NCI-H345 treated with DMSO at 0.1 percent for 48 hours (cell line): ENCODE measurements around the gene SDE2.
"Not testable (repeated sequence)": the region's sequence is repeated elsewhere in the genome, so short reads cannot be mapped to it uniquely, and the experiment has no call there.

Source experiments
- DNase-seq: peaks from one replicate; lab custom pipeline; 2025; ENCODE audit not compliant: unreplicated experiment; lab: John Stamatoyannopoulos, UW

SDE2 gene

DNA sequence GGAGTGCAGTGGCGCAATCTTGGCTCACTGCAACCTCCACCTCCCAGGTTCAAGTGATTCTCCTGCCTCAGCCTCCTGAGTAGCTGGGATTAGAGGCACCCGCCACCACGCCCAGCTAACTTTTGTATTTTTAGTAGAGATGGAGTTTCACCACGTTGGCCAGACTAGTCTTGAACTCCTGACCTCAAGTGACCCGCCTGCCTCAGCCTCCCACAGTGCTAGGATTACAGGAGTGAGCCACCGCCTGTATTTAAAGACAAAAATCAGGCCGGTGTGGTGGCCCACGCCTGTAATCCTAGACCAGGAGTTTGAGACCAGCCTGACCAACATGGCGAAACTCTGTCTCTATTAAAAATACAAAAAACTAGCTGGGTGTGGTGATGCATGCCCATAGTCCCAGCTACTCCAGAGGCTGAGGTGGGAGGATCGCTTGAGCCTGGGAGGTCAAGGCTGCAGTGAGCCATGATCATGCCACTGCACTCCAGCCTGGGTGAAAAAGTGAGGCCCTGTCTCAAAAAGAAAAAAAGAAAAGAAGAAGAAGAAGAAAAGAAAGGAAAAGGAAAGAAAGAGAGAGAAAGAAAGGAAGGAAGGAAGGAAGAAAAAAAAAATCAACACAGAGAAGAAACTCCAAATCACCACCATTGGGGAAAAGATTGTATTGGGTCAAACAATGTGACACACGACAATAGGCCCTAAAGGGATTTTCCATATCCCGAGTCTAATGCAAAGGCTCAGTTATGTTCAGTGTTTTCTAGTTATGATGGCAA is 8.2 kb upstream of the SDE2 start:
- DNase-seq, result not testable (repeated sequence)

DNA sequence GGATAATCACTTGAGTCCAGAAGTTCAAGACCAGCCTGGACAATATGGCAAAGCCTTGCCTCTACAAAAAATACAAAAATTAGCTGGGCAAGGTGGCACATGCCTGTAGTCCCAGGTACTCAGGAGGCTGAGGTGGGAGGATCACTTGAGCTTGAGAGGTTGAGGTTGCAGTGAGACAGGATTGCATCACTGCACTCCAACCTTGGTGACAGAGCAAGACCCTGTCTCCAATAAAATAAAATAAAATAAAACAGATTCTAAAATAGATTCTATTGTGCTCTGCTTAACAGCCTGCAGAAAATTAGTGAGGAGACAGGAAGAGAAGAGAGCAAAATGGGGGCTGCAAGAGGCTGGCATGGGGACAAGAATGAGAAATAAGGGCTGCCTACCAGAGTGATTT is 7.5 kb upstream of the SDE2 start:
- no peak for DNase-seq

DNA sequence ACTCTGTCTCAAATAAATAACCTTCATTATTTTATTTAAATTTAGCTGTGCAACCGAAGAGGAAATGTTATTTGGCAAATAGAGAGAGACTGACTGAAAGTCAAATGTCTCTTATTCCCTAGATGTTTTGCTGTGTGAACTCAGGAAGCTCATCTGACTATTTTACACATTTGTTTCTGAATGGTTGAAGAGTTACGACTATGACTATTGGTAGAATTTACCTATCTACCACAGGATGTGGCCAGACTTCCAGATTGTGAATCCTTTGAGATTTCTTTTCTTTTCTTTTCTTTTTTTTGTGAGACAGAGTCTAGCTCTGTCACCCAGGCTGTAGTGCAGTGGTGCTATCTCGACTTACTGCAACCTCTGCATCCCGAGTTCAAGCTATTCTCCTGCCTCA is 5.3 kb upstream of the SDE2 start:
- no peak for DNase-seq

DNA sequence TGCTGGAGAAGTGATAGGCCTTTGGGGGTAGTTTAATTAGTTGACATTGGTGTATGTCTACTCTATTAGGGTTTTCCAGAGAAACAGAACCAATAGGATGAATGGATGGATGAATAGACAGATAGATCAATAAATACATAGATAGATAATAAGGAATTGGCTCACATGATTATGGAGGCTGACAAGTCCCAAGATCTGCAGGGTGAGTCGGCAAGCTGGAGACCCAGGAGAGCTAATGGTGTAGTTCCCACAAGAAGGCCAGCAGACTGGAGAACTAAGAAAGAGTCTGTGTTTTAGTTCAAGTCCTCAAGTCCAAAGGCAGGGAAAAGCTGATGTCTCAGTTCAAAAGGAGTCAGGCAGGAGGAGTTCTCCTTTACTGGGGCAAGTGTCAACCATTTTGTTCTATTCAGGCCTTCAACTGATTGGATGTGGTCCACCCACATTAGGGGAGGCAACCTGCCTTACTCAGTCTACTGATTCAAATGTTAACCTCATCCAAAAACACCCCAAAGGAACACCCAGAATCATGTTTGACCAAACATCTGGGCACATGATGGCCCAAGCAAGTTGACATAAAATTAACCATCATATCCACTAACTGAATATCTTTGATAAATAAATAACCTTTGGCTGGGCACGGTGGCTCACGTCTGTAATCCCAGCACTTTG is 4.5 kb upstream of the SDE2 start:
- DNase-seq, result no peak

DNA sequence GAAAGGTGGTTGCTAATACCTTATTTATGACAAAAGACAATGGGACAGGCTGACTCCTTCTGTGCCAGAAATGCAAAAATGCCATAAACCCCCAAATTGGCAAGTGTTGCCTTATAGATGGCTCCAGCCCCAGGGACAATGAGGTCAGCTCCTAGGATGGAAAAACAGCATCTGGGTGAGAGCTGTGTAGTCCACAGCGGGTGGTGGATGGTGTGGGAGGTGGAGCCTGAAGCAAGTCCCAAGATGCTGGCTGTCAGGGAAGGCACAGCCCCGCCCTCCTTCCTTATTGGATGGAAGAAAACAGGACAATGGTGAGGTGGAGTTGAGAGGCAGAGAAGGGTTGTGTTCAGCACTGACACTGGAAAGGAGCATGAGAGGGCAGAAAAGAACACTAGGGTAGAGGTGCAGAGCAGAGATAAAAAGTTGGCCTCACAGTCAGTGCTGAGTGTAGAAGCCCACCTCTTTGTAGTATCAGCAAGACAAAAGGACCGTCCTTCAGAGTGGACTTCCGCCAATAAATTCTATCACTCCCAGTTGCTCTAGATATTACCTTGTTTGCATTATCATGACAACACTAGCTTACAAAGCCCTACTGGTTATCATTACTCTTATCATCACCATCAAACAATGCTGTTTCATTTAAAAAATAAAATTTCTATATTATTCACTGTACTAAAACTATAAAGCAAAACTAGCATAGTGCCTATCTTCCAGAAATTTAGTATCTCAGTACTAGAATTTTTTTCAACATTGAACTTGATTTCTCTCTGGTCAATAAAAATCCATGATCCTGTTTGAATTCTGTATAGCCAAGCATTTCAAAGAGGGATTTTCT is 3.7 kb upstream of the SDE2 start:
- DNase-seq, result no peak

DNA sequence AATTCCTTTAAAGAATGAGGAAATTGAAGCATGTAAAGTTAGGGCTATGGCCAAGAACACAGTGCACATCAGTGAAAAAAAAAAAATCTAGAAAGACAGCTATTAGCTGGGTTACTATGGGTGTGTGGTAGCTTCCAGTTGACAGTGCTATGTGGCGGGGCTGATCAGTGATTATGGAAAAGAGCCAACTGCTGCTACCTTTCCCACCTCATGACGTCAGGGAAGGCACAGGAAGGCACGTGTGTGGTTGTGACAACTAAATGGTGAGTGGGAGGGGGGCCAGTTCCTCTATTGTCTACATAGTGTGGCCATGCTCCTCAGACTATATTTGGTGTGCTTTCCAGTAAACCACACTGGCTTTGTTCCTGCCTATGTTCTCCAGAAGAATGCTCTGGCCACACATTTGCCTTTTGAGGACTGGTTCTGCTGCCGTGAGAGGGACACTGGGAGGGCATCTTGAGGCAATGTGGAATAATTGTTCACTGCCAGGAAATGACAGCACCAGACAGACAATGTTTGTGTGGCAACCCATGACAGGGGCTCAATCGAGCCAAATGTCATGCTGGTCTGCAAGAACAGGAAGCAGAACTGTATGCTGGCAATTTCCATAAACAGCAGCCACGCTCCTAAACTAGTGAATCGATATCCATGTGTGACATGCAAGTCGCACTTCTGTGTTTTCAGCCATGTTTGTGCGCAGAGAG is 3.0 kb upstream of the SDE2 start:
- DNase-seq, result no peak

DNA sequence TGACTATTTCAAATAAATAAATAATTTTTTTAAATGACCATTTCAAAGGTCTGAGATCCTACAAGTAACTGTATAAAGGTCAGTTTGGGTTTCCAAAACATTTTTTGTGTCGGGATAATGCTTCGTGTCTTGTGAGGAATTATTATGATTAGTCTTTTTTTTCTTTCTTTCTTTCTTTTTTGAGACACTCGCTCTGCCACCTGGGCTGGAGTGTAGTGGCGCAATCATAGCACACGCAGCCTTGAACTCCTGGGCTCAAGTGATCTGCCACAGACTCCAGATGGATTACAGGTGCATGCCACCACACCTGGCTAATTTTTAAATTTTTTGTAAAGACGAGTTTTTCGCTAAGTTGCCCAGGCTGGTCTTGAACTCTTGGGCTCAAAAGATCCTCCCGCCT is 1.9 kb upstream of the SDE2 start:
- no peak for DNase-seq

DNA sequence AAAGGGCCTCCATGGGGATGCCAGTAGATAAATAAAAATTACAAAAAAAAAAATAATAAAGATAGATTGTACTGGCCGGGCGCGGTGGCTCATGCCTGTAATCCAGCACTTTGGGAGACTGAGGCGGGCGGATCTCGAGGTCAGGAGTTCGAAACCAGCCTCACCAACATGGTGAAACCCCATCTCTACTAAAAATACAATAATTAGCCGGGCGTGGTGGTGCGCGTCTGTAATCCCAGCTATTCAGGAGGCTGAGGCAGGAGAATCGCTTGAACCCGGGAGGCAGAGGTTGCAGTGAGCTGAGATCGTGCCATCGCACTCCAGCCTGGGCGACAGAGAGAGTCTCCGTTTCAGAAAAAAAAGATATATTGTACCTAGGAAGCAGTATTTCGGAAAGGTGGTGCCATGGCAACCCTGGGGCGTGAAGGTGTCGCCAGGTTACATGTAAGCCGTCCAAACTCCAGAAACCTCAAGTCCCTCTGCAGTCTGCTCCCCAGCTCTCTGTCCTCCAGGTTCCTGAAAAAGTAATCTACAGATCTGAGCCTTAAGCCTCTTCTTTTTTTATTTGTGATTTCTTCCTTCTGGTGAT is 1.4 kb upstream of the SDE2 start:
- not testable (repeated sequence) for DNase-seq

DNA sequence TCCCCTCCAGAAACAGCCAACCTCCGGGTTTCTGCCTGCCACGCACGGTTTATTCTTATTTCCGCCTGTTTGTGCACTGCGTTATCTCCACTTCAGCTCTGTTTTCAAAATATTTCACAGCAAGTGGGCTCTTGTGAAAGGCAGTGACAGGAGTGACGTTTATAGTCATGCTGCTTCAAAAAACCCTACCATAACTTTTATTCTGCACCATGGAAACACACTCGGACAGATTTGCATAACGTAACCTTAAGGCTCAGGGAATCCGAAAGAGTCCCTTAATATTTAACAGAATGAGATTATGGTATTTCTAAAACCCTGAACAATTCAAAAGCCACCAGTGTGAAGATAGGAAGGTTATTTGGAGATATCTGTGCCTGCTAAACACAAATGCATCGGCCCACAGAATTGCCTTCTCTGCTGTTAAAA is 782 bp upstream of the SDE2 start:
- no peak for DNase-seq

DNA sequence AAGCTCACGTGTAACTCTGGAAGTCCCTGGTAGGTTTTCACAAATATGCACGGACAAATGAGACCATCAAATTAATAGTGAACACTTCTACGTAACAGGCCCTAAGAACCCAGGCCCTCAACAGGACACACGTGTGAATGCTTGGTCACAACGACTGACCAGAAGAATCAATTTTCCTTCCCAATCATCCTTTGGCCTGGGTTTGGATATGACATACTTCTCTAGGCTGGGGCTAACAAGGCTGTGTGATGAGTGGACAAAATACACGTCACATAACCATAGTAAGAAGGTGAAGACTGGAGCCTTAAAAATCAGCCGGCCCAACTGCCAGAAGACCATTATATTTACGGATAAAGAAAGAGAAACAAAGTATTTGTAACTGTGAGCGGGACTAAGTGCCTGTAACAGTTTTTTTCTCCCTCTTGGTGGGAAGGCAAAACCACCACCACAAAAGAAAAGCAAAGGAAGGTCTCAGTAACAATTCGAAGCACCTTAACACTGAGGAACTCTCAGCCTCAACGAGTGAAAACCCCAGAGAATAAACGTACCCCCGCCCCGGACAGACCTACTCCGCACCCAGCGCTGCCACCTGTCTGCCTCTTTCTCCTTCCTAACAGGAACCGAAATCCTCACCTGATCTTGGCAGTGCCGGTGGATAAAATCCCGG is 450 bp downstream of the SDE2 start:
- DNase-seq, result no peak

DNA sequence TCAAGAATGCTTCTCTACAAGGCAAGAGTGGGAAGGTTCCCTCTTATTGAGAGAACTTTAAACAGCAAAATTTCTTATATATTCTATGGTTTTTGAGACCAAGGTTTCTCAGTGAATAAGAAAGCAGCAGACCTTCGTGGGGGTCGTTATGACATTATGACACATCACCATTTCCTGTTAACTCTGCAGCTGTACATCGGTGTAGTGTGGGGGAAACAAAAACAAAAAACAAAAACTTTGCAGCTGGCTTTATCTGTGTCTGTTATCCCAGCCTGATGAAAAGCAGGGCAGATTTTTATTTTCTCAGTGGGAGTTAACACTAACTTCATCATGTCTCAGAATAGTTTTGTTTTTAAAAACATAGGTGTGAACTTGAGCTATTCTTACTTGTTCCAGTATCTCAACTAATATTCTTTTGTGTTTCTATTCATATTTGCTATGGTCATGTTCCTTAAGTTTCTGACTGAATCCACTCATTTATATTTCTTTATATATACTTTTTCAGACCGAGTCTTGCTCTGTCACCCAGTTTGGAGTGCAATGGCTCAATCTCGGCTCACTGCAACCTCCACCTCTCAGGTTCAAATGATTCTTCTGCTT is 2.1 kb downstream of the SDE2 start:
- no peak for DNase-seq

DNA sequence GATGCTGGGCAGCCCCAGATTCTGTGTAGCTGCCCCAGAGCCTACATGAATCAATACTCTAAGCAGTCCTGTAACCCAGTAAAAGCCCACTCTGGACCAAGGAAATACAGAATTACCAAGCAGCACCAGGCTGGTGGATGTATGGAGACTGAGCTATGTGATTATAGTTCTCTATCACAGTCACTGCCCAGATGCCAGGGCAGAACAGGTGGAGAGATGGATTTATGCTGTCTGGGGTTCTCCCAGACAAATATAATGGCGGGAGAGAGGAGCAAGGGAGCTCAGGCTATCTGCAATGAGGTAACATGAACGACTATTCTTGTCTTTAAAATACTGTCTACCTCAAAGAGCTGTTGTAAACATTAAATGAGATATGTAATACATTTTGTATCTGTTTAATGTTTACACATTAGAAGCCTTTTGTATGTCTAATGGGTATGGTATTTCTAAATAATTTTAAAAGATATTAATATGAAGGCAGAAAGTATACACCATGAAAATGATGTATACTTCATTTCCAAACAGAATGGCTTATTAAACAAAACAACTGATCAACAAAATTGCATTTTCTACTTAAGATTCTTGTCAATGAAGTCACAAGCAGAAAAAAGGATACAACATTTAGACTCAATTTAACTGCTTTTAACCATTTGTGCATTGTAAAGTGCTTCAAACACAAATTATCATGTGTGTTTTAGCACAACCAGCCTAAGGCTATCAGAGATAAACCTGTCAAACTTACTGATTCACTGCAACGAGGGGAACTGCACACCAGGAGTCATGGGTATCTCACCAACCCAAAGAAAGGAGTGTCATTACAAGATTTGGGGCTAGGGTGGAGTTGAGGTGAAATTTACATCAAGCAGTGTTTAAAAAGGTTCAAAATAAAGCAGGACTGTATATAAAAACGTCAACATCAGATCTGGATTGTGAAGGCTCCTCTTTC is 3.0 kb downstream of the SDE2 start:
- DNase-seq, result no peak

DNA sequence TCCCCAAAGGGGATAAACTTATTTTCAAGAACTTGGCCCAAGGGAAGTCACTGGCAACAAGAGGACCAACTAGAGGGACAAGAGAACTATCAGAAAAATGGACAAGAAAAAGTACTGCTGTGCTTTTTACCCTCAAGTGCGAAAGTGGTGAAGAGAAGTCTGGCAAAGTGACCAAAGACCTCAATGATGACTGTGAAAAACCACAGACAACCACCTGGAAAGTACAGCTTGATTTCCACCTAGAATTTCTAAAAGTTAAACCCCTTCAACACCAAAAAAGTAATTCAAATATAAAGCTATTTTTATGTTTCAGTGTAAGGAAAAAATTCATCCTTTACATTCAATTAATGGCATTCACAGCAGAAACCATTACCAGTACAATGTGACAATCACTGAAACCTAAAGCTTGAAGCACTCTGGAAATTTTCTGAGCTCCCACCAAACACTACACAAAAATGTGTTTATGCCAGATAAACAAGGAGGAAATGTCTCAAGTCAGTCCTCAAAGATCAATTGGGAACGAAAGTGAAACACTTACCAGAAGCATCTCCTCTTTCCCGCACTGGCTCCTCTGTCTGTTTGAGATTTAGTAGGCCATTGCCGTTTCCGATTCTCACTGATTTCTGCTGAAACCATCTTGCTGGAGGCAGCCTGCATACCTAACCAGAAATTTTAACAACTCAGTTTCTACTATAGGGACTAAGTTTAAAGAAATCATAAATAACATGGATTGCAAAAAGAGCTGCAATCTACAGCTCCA is 8.3 kb downstream of the SDE2 start:
- DNase-seq, result no peak

DNA sequence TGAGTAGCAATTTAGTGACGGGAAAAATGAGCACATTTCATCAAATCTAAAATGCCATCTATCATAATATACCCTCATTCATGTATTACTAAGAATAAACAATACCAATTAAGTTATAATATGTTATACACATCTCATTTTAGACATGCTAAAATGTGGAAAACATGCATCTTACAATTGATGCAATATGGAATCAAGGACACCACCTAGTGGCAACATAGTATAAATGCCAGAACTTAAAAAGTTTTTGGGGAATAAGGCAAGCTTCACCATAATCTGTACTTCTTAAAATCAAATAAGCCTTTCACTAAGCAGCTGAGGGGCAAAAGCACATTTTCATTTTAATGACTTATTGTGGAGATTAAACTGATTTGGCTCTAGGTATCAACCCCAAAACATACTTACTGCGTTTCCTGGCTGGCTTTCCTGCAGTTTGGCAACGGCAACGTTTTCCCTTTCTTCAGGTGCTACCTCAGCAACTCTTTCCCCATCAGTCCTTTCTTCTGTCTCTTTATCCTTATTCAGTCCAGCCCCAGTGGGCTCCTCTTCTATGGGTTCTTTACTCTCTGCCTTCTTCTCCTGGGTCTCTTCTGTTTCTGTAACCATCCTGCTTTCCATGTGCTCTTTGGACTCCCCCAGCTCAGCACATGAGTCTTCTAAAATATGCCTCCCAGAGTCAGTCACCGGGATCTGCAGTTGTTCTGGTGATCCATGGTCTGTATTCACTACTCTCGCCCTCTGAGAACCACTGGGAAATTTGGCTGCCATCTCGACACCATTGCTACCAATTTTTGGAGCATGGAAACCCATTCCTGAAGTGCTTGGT is 11.4 kb downstream of the SDE2 start:
- peak; percentile 25 for DNase-seq

DNA sequence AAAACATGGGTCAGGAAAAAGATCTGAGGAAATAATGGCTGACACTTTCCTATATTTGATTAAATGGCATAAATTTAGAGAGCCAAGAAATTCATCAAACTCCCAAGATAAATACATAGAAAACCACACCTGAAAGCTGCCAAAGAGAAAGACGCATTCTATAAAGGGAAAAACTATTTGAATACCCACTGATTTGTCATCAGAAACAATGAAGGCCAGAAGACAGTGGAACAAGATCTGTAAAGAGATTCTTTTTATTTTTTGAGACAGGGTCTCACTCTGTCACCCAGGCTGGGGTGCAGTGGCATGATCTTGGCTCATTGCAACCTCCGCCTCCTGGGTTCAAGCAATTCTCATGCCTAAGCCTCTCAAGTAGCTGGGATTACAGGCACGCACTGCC is 17.4 kb downstream of the SDE2 start:
- no peak for DNase-seq

DNA sequence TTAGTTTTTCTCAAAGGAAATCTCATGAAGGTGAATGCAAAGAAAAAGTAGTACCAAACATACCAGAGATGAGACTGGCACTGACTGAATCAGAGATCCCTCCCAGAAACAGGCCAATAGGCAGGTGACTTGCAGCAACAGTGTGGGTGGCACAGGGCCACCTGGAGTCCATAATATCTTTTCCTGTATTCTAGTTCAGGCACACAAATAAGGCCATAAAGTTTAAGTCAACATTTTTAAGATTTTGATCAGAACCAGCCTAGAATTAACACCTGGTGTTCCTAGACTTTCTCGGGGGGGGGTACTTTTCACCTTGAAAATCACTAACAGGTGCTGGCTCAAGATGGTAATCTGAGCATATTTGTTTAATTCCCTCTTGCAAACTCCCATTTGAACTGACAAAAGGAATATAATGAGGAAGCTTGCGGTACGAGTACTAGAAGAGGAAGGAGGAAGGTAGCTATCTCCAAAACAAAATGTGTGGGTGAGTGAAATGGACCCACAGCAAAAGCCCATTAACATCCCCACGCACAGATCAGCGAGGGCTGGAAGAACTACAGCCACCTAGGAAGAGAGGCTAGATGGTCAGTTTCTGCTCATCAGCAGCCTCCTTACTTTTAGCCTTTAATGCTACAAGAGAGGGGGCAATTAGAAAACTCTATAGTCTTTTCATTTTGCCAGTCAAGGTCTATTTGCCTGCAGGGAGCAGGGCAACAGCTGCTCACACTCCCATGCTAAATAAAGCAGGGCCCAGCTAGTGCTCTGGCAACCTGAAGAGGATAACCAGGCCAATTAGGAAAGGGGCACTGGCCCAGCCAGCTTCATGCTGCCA is 18.9 kb downstream of the SDE2 start:
- peak; percentile 38 for DNase-seq
